Keratinocyte (primary cell): ENCODE results near the gene SIGLEC1.

Experiments
- CTCF ChIP-seq, 3 experiments: IDR thresholded peaks in 1 of 3; conservative IDR thresholded peaks in 1 of 3; optimal IDR thresholded peaks in 1 of 3; 2 replicates in 2 of 3; 3 replicates in 1 of 3; pipeline versions ENCODE3 to v1.5.1; 2011; ENCODE audit warnings: low read length in 3 of 3, mild to moderate bottlenecking in 3 of 3, moderate library complexity in 2 of 3, control low read depth in 1 of 3, inconsistent platforms in 1 of 3; ENCODE audit not compliant: insufficient read depth in 2 of 3; ENCODE audit errors: extremely low read depth in 1 of 3
- EZH2 ChIP-seq: IDR thresholded peaks from one replicate; pipeline ENCODE4 v1.6.1; 2012; ENCODE audit warnings: inconsistent platforms, mild to moderate bottlenecking, low read length, moderate library complexity

- no peak for TF ChIP-seq CTCF (optimal IDR thresholded peaks at IDR 0.05 in 1 of 3, IDR thresholded peaks at IDR 0.05 in 1 of 3, conservative IDR thresholded peaks at IDR 0.05 in 1 of 3; ENCODE audit: extremely low read depth in 1 of 3, insufficient read depth in 2 of 3, low read length in 3 of 3)
- no peak for TF ChIP-seq EZH2
Observed at GRCh38 chr20:3754276-3754630, 41.9 kb upstream of the SIGLEC1 start.
